ENCODE data around the gene DNM3. TPM values are rescaled to one million over a fixed set of nuclear protein-coding genes. Genes with fewer than 3 reads are reported as not detected.
"Not testable (repeated sequence)": the region's sequence is repeated elsewhere in the genome, so short reads cannot be mapped to it uniquely, and the experiment has no call there.

Gene DNM3
- total RNA-seq, 1 donor from 2014 or later: 9.6 TPM

DNA sequence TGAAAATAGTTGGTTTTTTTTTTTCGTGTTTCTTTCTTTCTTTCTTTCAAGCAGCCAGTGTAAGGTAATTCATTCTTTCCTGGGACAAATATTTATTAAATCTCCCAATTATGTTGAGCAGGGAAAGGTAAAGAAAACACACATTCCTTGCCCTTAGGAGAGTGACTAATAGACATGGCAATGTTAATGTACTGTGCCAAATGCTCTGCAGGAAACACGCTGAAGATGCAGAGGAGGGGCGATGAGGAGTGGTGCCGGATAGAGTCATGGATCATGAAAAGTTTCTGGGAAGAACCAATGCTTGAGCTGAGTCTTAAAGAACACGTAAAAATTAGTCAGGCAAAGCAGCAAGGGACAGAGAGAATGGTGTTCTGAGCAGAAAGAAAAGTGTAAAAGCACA lies 199.2 kb downstream of the DNM3 start:
- no peak for DNase-seq (ENCODE audit: low spot score in 2 of 2)
- TF ChIP-seq, protein P1, sequence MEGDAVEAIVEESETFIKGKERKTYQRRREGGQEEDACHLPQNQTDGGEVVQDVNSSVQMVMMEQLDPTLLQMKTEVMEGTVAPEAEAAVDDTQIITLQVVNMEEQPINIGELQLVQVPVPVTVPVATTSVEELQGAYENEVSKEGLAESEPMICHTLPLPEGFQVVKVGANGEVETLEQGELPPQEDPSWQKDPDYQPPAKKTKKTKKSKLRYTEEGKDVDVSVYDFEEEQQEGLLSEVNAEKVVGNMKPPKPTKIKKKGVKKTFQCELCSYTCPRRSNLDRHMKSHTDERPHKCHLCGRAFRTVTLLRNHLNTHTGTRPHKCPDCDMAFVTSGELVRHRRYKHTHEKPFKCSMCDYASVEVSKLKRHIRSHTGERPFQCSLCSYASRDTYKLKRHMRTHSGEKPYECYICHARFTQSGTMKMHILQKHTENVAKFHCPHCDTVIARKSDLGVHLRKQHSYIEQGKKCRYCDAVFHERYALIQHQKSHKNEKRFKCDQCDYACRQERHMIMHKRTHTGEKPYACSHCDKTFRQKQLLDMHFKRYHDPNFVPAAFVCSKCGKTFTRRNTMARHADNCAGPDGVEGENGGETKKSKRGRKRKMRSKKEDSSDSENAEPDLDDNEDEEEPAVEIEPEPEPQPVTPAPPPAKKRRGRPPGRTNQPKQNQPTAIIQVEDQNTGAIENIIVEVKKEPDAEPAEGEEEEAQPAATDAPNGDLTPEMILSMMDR (IDR thresholded peaks at IDR 0.05): no peak
- Histone ChIP-seq H3K27me3 (no peaks in the 10 kb centered on the region), H3K4me3 (no peak overlapping the region), H3K4me1 (no peaks in the 10 kb centered on the region), H3K36me3 (no peaks in the 10 kb centered on the region), H3K27ac (no peak overlapping the region), H3K9me3 (no peaks in the 10 kb centered on the region)
- intact Hi-C loops (cut with DNase I): loop anchor here (2.0 kb wide), 1 partner anchor 404 kb away; the partner anchor contains the start of gene PIGC

DNA sequence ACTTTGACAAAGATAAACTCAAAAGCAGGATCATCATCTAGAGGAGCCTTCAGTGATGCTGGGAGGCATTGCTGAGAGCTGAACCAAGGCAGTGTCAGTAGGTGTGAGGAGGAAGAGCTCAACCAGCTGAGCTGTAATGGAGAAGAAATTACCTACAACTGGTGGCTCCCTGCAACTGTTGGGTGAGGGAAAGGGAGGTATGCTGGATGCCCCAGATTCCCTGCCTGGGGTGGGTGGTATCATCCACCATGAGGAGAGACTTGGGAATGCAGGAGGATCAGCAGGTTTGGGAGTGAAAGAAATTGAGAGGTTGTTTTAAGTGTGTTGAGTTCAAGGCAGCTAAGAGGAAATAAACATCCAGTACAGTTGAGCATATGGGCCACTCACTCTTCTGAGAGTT lies 199.8 kb downstream of the DNM3 start:
- no peak for DNase-seq (ENCODE audit: low spot score in 2 of 2)
- intact Hi-C loops (cut with DNase I): loop anchor here (1.0 to 2.0 kb wide), 2 partner anchors 388 to 404 kb away; partner anchors contain the start of gene PIGC
- Histone ChIP-seq H3K4me1 (no peaks in the 10 kb centered on the region), H3K27ac (no peak overlapping the region), H3K27me3 (no peaks in the 10 kb centered on the region), H3K4me3 (no peak overlapping the region), H3K36me3 (no peaks in the 10 kb centered on the region), H3K9me3 (no peaks in the 10 kb centered on the region)
- TF ChIP-seq, protein P1 (IDR thresholded peaks at IDR 0.05): no peak

DNA sequence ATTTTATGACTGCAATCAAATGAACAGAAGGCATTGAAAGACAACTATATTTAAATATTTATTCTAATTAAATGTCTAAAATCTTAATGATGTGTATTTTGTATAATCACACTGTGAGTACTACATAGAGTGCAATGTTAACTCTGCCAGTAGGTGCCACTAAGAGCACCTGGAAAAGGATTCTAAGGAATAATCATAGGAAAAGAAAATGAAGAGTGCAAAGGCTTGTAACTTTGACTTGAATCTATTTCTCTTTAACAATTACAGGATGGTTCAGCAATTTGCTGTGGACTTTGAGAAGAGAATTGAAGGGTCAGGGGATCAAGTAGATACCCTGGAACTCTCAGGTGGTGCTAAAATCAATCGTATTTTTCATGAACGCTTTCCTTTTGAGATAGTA lies 200.4 kb downstream of the DNM3 start:
- Histone ChIP-seq H3K27ac (no peak overlapping the region), H3K4me3 (peak overlapping the region in 1 of 2 donors; percentile 13)
- intact Hi-C loops (cut with DNase I): loop anchor here (1.0 to 2.0 kb wide), 3 partner anchors 359 to 403 kb away; partner anchors contain the start of gene PIGC

DNA sequence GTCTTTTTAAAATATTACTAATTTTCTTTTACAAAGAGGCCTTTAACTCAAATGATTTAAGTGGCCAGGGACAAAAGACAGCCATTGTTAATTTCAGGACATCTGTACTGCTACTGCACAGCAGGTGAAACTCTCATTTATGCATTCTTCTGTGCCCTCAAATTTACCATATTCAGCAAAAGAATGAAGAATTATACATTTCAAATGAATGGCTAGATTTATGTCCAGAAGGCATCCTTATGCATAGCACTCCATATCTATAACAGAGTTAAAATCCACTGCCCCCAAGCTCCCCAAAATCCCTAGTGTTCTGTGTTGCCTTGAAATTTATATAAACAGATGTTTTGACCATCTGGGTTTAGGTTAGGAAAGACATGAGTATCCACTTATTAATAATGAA lies 202.6 kb downstream of the DNM3 start:
- H3K4me3 ChIP-seq: no peak overlapping the region
- H3K27ac ChIP-seq: no peak overlapping the region
- DNase-seq (ENCODE audit: low spot score in 2 of 2): no peak
- no peaks in the 10 kb centered on the region for H3K9me3 ChIP-seq
- H3K27me3 ChIP-seq: no peaks in the 10 kb centered on the region
- no peaks in the 10 kb centered on the region for H3K36me3 ChIP-seq
- TF ChIP-seq, protein P1 (IDR thresholded peaks at IDR 0.05): no peak
- intact Hi-C loops (cut with DNase I): loop anchor here (2.0 kb wide), 1 partner anchor 357 kb away; no protein-coding TSS in a partner anchor
- H3K4me1 ChIP-seq: no peaks in the 10 kb centered on the region

More for the DNA sequence above, 200.4 kb downstream of the DNM3 start:
- H3K27me3 ChIP-seq: no peaks in the 10 kb centered on the region
- TF ChIP-seq, protein P1 (IDR thresholded peaks at IDR 0.05): peak in 2 of 3 experiments; percentile 38 to 58
- H3K36me3 ChIP-seq: no peaks in the 10 kb centered on the region
- H3K9me3 ChIP-seq: no peaks in the 10 kb centered on the region
- DNase-seq (ENCODE audit: low spot score in 2 of 2): no peak
- no peaks in the 10 kb centered on the region for H3K4me1 ChIP-seq

- Histone ChIP-seq H3K4me1 (no peaks in the 10 kb centered on the region), H3K27ac (no peak overlapping the region), H3K4me3 (no peak overlapping the region), H3K9me3 (no peaks in the 10 kb centered on the region), H3K27me3 (no peaks in the 10 kb centered on the region), H3K36me3 (no peaks in the 10 kb centered on the region)
- TF ChIP-seq, protein P1 (IDR thresholded peaks at IDR 0.05): no peak
- intact Hi-C loops (cut with DNase I): no loop called here
- no peak for DNase-seq (ENCODE audit: low spot score in 2 of 2)
Measured at GRCh38 chr1:172051898-172052297, 210.6 kb downstream of the DNM3 start.

DNA sequence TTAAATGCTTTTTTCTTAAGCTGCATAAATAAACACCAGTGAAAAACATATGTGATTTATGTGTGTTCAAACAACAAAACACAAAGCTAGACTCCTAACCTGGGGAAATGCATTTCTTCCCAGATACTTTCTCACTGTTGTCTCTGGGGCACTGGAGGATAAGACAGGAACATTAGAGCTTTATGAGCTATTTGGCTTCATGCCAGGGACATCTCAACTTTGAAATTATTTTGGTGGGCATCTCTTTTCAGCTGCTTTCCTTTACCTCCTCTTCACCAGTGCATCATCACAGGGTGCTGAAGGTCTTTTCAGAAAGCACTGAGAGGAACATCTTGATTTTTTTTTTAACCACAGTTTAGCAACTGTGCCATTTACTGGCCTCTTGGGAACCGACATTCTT lies 212.9 kb downstream of the DNM3 start:
- Histone ChIP-seq H3K9me3 (no peaks in the 10 kb centered on the region), H3K4me1 (no peaks in the 10 kb centered on the region), H3K27me3 (no peaks in the 10 kb centered on the region), H3K27ac (no peak overlapping the region), H3K4me3 (no peak overlapping the region), H3K36me3 (no peaks in the 10 kb centered on the region)
- intact Hi-C loops (cut with DNase I): no loop called here
- TF ChIP-seq, protein P1 (IDR thresholded peaks at IDR 0.05): no peak
- DNase-seq (ENCODE audit: low spot score in 2 of 2): no peak

DNA sequence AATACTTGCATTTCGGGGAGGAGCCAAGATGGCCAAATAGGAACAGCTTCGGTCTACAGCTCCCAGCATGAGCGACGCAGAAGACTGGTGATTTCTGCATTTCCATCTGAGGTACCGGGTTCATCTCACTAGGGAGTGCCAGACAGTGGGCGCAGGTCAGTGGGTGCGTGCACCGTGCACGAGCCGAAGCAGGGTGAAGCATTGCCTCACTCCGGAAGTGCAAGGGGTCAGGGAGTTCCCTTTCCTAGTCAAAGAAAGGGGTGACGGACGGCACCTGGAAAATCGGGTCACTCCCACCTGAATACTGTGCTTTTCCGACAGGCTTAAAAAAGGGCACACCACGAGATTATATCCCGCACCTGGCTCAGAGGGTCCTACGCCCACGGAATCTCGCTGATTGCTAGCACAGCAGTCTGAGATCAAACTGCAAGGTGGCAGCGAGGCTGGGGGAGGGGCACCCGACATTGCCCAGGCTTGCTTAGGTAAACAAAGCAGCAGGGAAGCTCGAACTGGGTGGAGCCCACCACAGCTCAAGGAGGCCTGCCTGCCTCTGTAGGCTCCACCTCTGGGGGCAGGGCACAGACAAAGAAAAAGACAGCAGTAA lies 214.6 kb downstream of the DNM3 start:
- intact Hi-C loops (cut with DNase I); DNase-seq (ENCODE audit: low spot score in 2 of 2): not testable (repeated sequence)

More for the DNA sequence above, 214.6 kb downstream of the DNM3 start:
- H3K27me3 ChIP-seq, H3K4me3 ChIP-seq, H3K4me1 ChIP-seq, H3K36me3 ChIP-seq, H3K9me3 ChIP-seq, H3K27ac ChIP-seq: not testable (repeated sequence)

All from ascending aorta (tissue), 2 donors.